GM12891 (cell line): ENCODE results near the gene STAT6.
"Not testable (repeated sequence)": the region's sequence is repeated elsewhere in the genome, so short reads cannot be mapped to it uniquely, and the experiment has no call there.

Source experiments
- DNase-seq: peaks from one replicate; pipeline ENCODE4 v3.0.0; 2011; ENCODE audit warnings: low spot score; ENCODE audit not compliant: insufficient read length
- FAIRE-seq: peaks from 2 replicates; lab custom pipeline; 2011; peaks lifted over from hg19 to GRCh38; lab: Jason Lieb, UNC
- PAX5 ChIP-seq: IDR thresholded peaks from 2 replicates; pipeline ENCODE4 v1.6.1; 2011; ENCODE audit warnings: low read length, moderate library complexity, mild to moderate bottlenecking; ENCODE audit not compliant: insufficient read depth, severe bottlenecking
- POLR2A ChIP-seq: IDR thresholded peaks from 2 replicates; pipeline ENCODE4 v1.6.1; 2011; ENCODE audit warnings: low read depth, low read length, control low read depth
- POLR2AphosphoS5 ChIP-seq: IDR thresholded peaks from 2 replicates; pipeline ENCODE4 v1.6.1; 2011; ENCODE audit warnings: low read depth, low read length, control low read depth
- POU2F2 ChIP-seq: IDR thresholded peaks from 2 replicates; pipeline ENCODE4 v1.6.1; 2011; ENCODE audit warnings: low read depth, mild to moderate bottlenecking, control low read depth, low read length, moderate library complexity
- SPI1 ChIP-seq: IDR thresholded peaks from 2 replicates; pipeline ENCODE4 v1.6.1; 2011; ENCODE audit warnings: low read depth, low read length, control low read depth
- TAF1 ChIP-seq: IDR thresholded peaks from 2 replicates; pipeline ENCODE4 v1.6.1; 2011; ENCODE audit warnings: low read depth, low read length, control low read depth

Gene STAT6

GRCh38 chr12:57088354-57089270 is 22.6 kb downstream of the STAT6 start, which contains the start of gene NAB2:
Gene NAB2 (plus strand): TSS chr12:57089114. CDS start chr12:57089272, 158 bp downstream.
- TF ChIP-seq POLR2A (peak; percentile 91), TAF1 (peak; percentile 78), POLR2AphosphoS5 (peak; percentile 92), POU2F2 (peak; percentile 75; the same call in 1 of the 2 replicates), PAX5 (no peak)
- DNase-seq, result peak; percentile 91
- FAIRE-seq, result peak; percentile 78

GRCh38 chr12:57087691-57088353 is 23.3 kb downstream of the STAT6 start:
- TF ChIP-seq POLR2AphosphoS5 (peak; percentile 84), PAX5 (no peak), POU2F2 (no peak; the same call in 1 of the 2 replicates), TAF1 (no peak)
- DNase-seq (peak; percentile 74), FAIRE-seq (no peak)

GRCh38 chr12:57087010-57087690 is 24.0 kb downstream of the STAT6 start:
- FAIRE-seq (peak; percentile 85), DNase-seq (no peak)
- no peak for TF ChIP-seq POLR2A
- peak; percentile 49; the same call in 1 of the 2 replicates for TF ChIP-seq TAF1
- TF ChIP-seq POLR2AphosphoS5, result peak; percentile 49; the same call in 1 of the 2 replicates
- no peak for TF ChIP-seq POU2F2
- TF ChIP-seq SPI1, result no peak
- no peak for TF ChIP-seq PAX5

- DNase-seq (no peak), FAIRE-seq (peak; percentile 52)
- no peak for TF ChIP-seq SPI1
- no peak for TF ChIP-seq PAX5
- TF ChIP-seq TAF1, result no peak
- TF ChIP-seq POLR2AphosphoS5, result no peak
- peak; percentile 21; the same call in 1 of the 2 replicates for TF ChIP-seq POLR2A
Observed at GRCh38 chr12:57086493-57087009, 24.6 kb downstream of the STAT6 start.

- FAIRE-seq, result peak; percentile 84
- TF ChIP-seq PAX5 (no peak), POLR2AphosphoS5 (no peak), POU2F2 (no peak), POLR2A (no peak), TAF1 (no peak), SPI1 (no peak)
Observed at GRCh38 chr12:57085999-57086492, 25.1 kb downstream of the STAT6 start.

GRCh38 chr12:57080855-57081254 is 30.3 kb downstream of the STAT6 start:
- DNase-seq (no peak), FAIRE-seq (no peak)
- TF ChIP-seq POLR2AphosphoS5 (no peak), PAX5 (no peak), POU2F2 (no peak), SPI1 (no peak), TAF1 (no peak), POLR2A (no peak)

More at GRCh38 chr12:57085999-57086492, 25.1 kb downstream of the STAT6 start:
- no peak for DNase-seq

GRCh38 chr12:57079821-57080220 is 31.3 kb downstream of the STAT6 start:
- no peak for DNase-seq
- no peak for FAIRE-seq
- no peak for TF ChIP-seq PAX5
- TF ChIP-seq SPI1, result no peak
- no peak for TF ChIP-seq POLR2AphosphoS5
- no peak for TF ChIP-seq POLR2A
- TF ChIP-seq TAF1, result no peak
- no peak for TF ChIP-seq POU2F2

- DNase-seq (peak; percentile 88), FAIRE-seq (peak; percentile 96)
- TF ChIP-seq SPI1 (no peak), POLR2AphosphoS5 (peak; percentile 69; the same call in 1 of the 2 replicates), POLR2A (peak; percentile 48; the same call in 1 of the 2 replicates), POU2F2 (no peak; the same call in 1 of the 2 replicates), PAX5 (no peak), TAF1 (peak; percentile 73)
Observed at GRCh38 chr12:57078519-57079404, 32.4 kb downstream of the STAT6 start, which contains the start of gene NEMP1. Gene NEMP1 (minus strand): TSS chr12:57078791. CDS start chr12:57078745, 46 bp downstream.

- FAIRE-seq, DNase-seq: not testable (repeated sequence)
Observed at GRCh38 chr12:57073566-57074450, 37.4 kb downstream of the STAT6 start.
